Measurements from ENCODE around the gene PDZRN3.

- TF ChIP-seq CTCF (IDR thresholded peaks at IDR 0.05; ENCODE audit: extremely low read depth in 1 of 2, insufficient read depth in 1 of 2, low read depth in 1 of 2, low read length in 2 of 2) (no peak), MYC (IDR thresholded peaks at IDR 0.05; ENCODE audit: low read depth, low read length) (no peak), POLR2A (IDR thresholded peaks at IDR 0.05; ENCODE audit: low read depth, low read length) (no peak), POLR2AphosphoS5 (IDR thresholded peaks at IDR 0.05; ENCODE audit: insufficient read depth, low read depth, low read length) (no peak), EZH2 (IDR thresholded peaks at IDR 0.05; ENCODE audit: borderline replicate concordance, low read depth, low read length, severe bottlenecking) (no peak), FOS (IDR thresholded peaks at IDR 0.05; ENCODE audit: borderline replicate concordance, insufficient read depth, low read length) (no peak), JUN (IDR thresholded peaks at IDR 0.05; ENCODE audit: borderline replicate concordance, insufficient read depth, insufficient read length, low read depth) (no peak), GATA2 (IDR thresholded peaks at IDR 0.05; ENCODE audit: insufficient read depth, insufficient read length, low read depth, low read length) (no peak)
- TF ChIP-seq, protein P1, sequence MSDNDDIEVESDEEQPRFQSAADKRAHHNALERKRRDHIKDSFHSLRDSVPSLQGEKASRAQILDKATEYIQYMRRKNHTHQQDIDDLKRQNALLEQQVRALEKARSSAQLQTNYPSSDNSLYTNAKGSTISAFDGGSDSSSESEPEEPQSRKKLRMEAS (IDR thresholded peaks at IDR 0.05; ENCODE audit: insufficient read depth, insufficient read length): no peak
Observed at GRCh38 chr3:73581134-73581846, 43.5 kb downstream of the PDZRN3 start.
